Skin of body (tissue), 2 donors: ENCODE results near the gene NF2. TPM values are rescaled to one million over a fixed set of nuclear protein-coding genes. Genes with fewer than 3 reads are reported as not detected.
"Not testable (repeated sequence)": the region's sequence is repeated elsewhere in the genome, so short reads cannot be mapped to it uniquely, and the experiment has no call there.

Source experiments
- DNase-seq: peaks from one replicate; lab custom pipeline; 2025; lab: John Stamatoyannopoulos, UW
- total RNA-seq: library from RNA; depleted of rRNA; stranded (reverse); fragments of >200 nt; gene quantifications from one replicate; pipeline ENCODE4 v1.2.3, GENCODE V29; 2014

NF2 gene
- total RNA-seq: 20.3 TPM

- DNase-seq: peak; percentile 100
These were observed at the start of gene NF2 for GRCh38 chr22:29603358-29604075. Gene NF2, plus strand, starts transcription at chr22:29603633. Its CDS starts 366 bp downstream, at chr22:29603999.

- DNase-seq: no peak
These were observed 48.3 kb upstream of the NF2 start for GRCh38 chr22:29555065-29555644.

- no peak for DNase-seq
These were observed 44.4 kb upstream of the NF2 start for GRCh38 chr22:29559030-29559429.

- no peak for DNase-seq
These were observed 43.6 kb upstream of the NF2 start for GRCh38 chr22:29559853-29560252.

- no peak for DNase-seq
These were observed 39.6 kb upstream of the NF2 start for GRCh38 chr22:29563652-29564460.

- not testable (repeated sequence) for DNase-seq
These were observed 36.9 kb upstream of the NF2 start for GRCh38 chr22:29566513-29566912.

- DNase-seq: no peak
These were observed 36.1 kb upstream of the NF2 start for GRCh38 chr22:29567338-29567737.

GRCh38 chr22:29569011-29569678 is 34.3 kb upstream of the NF2 start:
- DNase-seq: no peak

- DNase-seq: no peak
These were observed 33.0 kb upstream of the NF2 start for GRCh38 chr22:29570456-29570855.

- no peak for DNase-seq
These were observed 32.4 kb upstream of the NF2 start for GRCh38 chr22:29570912-29571549.

GRCh38 chr22:29574762-29575450 is 28.5 kb upstream of the NF2 start:
- DNase-seq: no peak

GRCh38 chr22:29578462-29579200 is 24.8 kb upstream of the NF2 start:
- DNase-seq: no peak

- no peak for DNase-seq
These were observed 23.1 kb upstream of the NF2 start for GRCh38 chr22:29580200-29580810.

GRCh38 chr22:29581799-29582198 is 21.6 kb upstream of the NF2 start:
- DNase-seq: no peak

GRCh38 chr22:29584975-29585374 is 18.5 kb upstream of the NF2 start:
- DNase-seq: no peak

- not testable (repeated sequence) for DNase-seq
These were observed 17.2 kb upstream of the NF2 start for GRCh38 chr22:29586193-29586705.

- DNase-seq: no peak
These were observed 15.3 kb upstream of the NF2 start for GRCh38 chr22:29587938-29588699.

- no peak for DNase-seq
These were observed 9.5 kb upstream of the NF2 start for GRCh38 chr22:29593923-29594322.

- DNase-seq: not testable (repeated sequence)
These were observed 9.0 kb upstream of the NF2 start for GRCh38 chr22:29594447-29594846.
